Stimulated activated CD4-positive, alpha-beta T cell treated with anti-CD3 and anti-CD28 coated beads, Interleukin-1b, Interleukin-23, amount 100 ng/mL, for 1 hour (primary cell): ENCODE measurements around the gene ABR.
A peak's percentile ranks its signal among the peaks of the same experiment; 100 is the strongest.
"Not testable (repeated sequence)": the region's sequence is repeated elsewhere in the genome, so short reads cannot be mapped to it uniquely, and the experiment has no call there.

Experiments
- DNase-seq, 2 donors: peaks; one replicate each; pipeline ENCODE4 v3.0.0-alpha.2; 2020; ENCODE audit warnings: low read depth in 2 of 2

Gene ABR

DNA sequence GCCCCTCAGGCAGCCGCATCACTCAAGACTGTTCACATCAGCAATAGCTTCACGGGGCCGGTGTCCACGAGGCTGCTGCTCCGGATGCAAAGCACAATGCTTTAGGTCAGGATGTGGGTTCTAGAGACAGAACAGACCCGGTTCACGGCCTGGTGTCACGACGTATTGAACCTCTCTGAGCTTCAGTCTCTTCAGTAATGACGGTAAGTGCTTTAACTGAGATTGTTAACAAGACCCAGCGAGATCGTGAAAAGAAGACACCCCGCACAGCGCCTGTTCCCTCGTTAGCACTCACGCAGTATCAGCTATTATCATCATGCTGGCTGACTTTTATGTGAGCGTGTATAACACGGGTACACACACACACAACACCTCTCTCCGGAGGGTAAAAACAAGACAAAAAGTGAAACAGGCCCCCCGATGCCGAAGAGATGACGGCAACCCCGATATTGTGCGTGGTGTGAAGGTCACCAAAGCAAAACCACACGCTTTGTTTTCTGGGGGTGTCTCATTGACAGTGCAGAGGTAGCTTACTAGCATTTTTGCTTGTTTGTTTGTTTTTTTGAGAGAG lies 21.4 kb upstream of the ABR start:
- DNase-seq: no peak

DNA sequence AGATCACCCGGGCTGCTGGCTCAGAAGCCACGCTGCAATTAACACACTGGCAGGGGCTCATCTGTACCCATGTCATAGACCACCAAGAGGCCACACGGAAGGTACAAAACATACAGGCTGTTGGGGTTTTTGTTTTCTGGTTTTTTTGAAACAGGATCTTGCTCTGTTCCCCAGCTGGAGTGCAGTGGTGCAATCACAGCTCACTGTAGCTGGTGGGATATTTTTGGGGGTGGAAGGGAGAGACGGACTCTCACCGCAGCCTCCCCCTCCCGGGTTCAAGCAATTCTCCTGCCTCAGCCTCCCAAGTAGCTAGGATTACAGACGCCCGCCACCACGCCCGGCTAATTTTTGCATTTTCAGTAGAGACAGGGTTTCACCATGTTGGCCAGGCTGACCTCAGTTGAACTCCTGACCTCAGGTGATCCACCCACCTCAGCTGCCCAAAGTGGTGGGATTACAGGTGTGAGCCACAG lies 19.5 kb upstream of the ABR start:
- not testable (repeated sequence) for DNase-seq

DNA sequence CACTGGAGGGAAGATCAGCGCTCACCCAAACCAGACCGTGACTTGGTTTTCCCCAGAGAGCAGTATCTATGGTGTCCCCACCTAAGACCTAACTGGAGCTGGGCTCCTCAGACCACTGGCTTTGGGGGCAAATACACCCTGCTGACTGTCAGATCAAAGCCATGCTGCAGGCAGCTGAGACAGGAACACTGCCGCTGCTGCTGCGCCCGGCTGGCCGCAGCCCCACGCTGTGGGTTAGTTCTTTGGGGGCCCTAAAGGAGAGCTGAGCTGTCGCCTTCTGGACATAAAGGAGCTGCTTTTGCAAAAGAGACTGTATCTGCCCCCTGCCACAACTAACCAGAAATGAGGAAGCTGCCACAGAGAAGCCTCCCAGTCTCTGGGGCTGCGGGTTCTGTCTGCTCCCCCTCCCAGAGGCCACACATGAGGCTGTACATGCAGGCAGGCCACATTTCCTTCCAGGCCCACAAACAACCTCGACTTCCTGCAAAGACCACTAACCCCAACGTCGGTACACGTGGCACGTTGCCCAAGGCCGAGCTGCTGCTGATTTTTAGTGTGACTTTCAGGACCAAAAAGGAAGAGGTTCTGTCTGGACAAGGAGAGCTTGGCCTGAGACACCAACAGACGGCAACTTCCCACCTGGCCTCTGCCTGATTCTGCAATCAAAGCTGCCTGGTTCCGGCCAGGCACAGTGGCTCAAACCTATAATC lies 18.2 kb upstream of the ABR start:
- DNase-seq: no peak

DNA sequence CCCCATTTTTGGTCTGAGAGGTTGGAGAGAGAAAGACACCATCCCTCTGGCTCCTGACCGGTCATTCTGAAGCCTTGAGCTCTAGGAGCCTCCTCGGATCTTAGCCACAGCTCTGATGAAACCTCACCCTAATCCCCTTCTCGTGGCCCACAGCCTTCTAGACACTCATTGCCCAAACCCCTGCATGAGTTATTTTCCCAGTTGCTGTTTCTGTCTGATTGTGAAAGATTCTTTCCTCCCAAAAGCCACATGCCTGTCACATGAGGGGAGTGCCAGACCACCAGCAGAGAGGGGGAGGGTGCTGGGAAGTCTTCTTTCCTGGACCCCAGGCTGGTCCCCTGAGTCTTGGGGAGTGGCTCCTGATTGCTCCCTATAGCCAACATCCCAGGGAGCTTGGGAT lies 17.6 kb upstream of the ABR start:
- no peak for DNase-seq

DNA sequence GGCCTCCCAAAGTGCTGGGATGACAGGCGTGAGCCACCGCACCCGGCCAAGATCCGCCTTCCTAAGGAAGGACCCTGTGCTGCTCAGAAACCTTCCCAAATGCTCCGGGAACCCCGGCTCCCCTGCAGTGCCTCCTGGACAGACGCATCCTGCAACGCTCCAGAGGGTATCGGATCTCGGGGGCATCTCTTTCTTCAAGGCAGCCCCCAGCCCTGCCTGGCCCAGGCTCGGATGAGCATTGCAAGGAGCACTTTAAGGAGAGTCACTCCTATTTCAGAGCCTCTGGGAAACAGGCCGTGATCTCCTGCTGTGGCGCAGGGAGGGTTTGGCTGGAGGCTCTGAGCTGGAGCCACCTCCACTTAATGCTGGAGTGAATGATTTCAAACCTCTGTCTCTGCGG lies 17.2 kb upstream of the ABR start:
- no peak for DNase-seq

DNA sequence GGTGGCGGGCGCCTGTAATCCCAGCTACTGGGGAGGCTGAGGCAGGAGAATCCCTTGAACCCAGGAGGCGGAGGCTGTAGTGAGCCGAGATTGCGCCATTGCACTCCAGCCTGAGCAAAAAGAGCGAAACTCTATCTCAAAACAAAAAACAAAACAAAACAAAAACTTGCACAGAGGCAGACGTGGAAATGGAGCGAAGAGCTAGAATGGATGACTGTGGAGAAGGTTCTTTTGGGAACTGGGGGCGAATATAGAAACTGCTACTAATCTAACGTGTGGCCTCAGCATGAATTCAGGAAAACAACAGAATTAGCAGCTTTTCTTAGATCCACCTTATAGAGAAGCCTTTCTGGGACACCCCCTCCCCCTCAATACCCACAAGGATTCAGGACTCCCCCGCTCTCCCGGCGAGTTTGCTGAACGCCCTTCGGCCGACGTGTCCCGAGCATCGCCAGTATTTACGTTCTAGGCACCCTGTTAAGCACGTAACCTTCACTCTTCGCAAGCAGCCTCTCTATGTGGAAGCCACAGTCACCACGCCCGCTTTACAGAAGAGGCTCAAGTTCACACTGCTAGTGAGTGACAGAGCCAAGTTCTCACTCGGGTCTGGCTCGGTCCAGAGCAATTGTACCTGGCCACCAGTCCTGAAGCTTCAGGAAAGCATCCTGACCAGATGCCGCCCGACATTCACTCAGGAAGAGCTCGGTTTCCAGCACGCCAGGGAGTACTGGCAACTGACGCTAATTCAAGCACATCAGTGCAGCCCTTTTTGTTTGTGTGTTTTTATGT lies 13.3 kb upstream of the ABR start:
- no peak for DNase-seq

DNA sequence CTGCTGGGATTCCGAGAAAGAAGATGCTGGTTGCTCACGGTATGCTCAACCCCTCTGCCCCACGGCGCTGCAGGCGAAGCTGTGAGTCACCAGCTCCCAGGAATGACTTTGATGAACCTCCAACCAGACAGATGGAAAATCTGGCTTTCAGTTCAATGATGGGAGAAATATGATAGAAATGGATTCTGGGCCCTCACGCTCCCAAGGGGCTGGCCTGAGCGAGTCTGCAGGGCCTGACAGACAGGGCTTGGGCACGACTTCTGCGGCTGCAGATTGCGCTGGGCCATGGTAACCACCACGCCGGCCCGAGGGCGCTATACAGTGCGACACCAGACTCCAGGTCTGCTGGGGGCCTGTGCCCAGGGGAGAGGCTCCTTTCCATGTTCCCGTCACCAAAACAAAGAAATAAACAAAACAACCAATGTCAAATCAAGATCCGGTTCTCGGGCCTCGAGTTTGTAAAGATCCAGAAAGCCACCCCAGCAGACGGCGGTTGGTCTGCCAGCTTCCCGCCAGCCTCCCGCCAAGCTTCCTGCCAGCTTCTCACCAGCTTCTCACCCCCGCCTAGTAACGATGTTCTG lies 11.1 kb upstream of the ABR start:
- no peak for DNase-seq

DNA sequence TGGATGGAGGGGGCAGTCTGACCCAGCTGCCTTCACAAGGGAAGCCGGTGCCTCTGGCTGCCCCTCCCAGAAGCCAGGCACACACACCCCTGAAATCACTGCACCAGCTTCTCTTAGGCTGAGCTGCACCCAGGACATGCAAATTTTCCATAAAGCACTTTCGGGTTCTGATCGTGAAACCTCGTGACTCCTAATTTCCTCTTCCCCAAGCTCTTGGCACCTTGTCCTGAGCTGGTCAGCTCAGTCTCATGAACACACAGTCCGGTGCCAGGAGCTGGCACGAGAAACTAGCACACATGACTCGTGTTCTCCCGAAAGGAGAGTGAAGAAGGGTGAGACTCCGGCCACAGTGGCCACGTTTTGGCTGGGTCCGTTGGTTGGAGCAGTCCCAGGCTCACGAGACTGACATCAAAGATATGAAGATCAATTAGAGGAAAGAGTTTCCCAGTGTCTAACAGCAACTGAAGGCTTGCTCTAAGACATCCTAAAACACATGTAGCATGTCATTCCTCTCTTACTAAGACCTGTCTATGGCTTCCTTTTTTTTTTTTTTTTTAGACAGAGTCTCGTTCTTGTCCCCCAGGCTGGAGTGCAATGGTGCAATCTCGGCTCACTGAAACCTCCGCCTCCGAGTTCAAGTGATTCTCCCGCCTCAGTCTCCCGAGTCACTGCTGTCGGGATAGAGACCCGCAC lies 9.2 kb upstream of the ABR start:
- no peak for DNase-seq

DNA sequence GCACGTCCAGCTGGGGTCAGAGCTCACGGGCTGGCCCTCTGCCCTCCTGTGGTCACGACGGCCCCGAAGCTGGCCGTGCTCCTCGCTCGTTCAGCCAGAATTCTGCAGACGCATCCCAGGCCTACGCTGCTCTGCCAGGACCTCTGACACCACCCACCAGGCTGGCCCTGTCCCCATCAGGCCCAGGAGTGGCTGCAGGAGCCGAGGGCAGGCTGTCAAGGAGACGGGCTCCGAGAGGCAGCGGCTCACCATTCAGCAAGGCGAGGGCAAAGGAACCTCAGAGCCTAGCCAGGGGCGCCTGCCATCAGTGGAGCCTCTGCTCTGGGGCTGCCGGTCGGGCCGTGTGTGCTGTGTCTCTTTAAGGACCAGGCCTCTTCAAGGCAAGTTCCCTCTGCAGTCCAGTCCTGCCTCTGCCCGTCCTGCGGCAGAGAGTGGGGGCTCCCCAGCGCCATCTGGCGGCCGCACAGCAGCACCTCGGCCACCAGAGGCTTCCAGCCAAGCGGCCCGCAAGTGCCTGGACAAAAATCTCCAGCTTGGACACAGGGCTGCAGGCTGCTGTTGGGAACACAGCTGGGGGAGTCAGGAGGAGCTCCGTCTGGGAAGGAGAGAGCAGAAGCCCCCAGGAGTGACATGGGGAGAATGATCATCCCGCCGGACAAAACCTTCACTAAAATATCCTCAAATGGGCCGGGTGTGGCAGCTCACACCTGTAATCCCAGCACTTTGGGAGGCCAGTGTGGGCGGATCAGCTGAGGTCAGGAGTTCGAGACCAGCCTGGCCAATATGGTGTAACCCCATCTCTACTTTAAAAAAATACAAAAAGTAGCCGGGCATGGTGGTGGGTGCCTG lies 7.4 kb upstream of the ABR start:
- peak; percentile 50 to 62 for DNase-seq

DNA sequence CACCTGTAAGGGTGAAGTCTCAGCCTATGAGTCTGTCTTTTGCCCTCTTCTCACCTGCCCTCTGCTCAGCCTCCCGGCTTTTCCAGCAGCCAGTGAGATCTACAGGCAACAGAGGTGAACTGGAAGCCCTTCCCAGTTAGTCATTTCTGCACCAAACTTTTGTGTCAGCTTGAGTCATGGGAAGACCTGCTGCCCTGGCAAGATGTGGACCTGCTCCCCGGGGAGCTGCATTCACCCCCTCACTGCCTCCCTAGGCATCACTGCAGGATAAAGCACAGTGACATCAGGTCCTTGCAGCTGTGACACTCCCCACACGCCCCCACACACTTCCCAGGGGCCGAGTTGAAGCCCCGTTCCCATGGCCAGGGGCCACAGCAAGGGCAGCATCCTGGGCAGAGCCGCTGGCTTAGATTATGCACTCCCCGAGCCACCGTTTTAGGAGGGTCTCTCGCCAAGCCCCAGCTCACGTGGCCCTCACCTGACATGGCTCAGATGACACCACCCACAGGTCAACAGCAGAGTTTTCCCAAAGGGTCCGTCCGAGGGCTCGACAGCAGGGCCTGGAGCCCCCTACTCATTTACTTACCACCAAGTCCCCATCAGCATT lies 6.5 kb upstream of the ABR start:
- DNase-seq: no peak

DNA sequence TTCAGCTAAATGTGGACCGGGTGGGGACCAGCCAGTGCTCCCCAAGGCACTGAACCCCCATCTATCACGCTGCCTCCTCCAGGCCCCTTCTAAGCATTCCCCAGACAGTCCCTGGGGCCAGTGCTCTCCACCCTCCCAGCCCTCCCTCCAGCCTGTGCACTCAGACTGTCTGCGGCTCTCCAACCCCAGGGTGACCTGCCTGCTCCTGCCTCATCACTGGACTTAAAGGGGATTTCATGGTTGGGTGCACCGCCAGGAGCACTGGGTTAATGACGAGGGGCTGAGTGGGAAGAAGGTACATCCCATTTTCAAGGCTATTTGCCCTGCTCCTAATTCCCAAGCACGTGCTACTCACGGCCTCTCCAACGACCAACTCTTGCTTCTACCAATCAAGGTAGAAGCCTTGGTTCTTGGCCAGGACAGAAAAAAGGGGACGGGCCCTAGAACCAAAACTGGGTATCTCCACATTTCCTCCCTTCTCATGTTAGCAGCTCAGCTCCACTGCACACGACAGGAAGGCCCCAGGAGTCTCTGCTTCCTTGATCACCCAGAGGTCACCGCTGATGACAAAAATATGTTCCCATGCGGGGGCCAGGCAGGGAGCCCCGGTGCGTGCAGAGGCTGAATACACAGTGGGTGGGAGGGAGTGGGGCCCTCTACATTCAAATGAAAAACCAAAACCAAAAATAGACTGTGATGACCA lies 3.5 kb upstream of the ABR start:
- DNase-seq: no peak

DNA sequence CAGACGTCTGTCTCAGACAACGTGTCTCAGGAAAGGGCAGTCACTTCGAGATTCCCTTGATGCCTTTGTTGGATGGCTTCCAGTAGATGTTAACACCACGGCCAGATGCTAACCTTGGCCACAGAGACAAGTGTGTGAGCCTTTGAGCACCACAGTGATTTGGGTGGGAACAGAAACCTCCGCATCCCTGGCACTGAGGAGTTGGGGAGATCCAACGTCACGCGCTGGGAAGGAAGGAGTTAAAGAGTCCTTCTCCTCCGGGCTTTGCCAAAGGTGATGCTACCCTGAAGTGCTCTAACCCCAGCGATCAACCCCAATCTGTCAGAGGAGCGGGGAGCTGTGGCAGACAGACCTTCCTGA lies 3.0 kb upstream of the ABR start:
- DNase-seq: no peak

DNA sequence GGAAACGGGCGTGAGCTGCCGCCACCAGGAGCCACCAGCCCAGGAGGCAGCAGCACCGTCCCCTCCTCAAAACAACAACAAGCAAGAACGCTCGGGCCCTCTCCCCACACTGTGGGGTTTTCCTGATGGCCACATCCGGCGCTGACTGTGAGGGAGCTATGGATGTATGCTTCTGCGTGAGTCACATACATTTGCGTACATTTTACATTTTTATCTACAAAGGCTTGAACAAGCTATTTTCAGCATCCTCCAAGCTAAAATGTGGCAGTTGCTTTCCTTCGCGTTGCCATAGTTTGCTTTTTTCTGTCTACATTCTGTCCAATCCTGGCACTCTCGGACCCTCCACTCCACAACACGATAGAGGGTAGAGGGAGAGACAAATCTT lies 2.0 kb upstream of the ABR start:
- no peak for DNase-seq

DNA sequence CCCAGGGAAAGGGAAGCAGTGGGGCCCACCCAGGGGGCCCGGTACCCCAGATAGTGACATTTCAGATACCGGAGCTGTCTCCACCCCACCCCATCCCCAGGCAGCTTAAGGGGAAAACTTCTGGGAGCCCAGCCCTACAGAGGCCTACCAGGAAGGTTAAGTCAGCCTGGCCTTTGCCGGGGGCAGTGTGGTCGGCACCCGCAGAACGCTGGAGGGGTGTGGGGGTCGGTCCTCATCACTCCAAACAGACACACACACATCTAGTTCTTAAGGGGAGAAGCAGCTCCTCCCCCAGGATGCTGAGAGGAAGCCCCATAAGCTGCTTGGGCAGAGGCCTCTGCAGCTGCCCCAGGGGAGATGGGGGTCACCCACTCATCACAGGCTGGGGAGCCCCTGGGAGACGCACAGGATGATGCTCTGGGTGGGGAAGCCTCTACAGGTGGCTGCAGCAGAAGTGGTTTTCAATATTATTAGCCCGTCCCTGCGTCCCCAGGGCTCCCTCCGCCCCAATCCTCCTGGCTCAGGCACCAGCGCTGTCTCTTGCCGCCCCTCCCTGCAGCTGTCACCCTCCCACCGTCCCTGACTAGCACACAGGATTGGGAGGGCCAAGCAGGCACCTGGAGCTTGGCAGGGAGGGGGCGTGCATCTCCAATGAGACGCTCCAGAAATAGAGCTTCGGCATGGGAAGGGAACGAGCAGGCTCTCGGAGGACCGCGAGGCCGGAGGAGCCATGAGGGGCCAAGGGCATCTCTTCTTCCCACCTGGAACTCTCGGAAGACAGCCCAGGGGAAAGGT lies 1.4 kb upstream of the ABR start:
- DNase-seq: no peak

DNA sequence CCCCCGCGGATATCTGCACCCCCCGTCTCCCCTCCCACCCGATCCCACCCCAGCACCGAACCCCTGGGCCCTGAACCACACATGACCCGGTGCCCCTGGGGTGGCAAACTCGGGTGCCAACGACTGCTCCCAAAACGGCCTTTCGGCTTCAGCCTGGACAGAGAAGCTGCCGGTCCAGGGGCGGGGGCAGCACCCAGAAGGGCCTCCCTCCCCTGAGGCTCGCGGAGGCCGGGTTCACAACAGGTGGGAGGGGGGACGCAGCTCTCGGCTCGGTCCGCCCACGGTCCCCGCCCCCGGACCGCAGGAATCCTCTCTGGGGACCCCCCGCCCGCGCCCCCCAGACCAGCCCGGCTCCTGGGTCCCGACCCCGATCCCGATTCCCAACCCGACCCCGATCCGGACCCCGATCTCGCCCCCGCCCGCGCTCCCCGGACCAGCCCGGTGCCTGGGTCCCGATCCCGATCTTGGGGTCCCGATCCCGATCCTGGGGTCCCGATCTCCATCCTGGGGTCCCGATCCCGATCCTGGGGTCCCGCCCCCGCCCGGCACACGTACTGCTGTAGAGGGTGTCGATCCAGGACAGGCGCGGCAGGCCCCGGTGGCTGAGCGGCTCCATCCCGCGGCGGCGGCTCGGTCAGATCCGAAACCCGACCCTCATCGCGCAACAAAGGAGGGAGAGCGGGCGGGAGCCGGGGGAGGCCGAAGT lies 516 bp downstream of the ABR start:
- no peak for DNase-seq

DNA sequence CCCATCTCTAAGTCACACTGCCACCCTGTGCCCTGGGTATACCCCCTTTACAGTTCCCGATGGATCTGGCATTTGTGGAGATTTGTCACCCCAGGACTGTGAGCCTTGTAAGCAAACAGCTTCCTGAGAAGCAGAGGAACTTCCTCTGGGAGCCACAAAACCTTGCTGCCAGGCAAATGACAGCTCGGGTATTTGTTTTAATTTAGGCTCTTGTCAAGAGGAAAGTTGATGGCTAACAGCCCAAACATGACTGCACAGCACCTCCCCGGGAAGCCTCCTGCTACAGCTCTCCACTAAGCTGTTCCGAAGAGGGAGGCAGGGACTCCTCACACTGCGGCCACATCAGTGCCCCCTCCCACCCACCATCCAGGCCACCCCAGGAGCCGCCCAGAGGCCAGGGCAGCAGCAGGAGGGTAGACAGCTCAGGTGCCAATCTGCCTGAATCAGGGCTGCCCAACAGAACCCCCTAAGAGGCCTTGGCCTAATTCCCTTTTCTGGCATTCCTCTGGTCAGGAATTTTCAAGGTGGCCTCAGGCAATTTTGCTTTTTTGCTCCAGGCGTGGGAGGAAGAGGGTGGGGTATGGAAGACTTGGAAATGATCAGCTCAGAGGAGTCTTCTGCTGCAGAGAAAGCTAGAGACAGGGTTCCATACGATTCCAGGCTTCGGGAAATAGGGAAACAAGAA lies 2.6 kb downstream of the ABR start:
- DNase-seq: no peak

DNA sequence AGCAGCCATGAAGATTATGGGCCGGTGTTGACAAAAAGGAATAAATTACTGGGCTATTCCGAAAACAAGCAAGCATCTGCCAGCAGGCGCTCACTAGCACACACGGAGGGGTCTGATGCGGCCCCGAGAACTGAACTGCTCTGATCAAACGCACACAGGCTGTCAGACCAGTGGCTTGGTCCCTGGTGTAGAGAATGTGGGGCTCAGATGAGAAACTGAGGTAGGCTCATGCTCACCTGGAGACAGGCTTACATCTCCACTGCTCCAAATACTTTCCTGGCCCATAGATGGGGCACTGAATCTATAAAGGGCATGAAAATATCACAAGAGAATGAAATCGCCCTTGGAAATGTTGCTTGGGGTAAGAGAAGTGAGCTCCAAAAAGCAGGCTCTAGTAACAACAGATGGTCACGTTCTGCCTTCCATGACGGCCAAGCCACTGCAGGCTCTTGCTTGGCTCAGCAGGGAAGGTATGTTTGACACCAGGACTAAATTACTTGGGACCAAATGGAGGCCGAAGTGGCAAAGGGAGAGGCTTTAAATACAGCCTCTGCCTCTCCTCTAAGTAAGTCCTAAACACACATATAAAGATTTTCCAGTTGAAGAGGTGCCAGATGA lies 5.4 kb downstream of the ABR start:
- no peak for DNase-seq
